Measurements from ENCODE around the gene ABCC1. TPM values are rescaled to one million over a fixed set of nuclear protein-coding genes. Genes with fewer than 3 reads are reported as not detected.

ABCC1 gene
- total RNA-seq, 1 experiment from 2014 or later, result 139 TPM

GRCh38 chr16:15958703-15959348 is 9.4 kb downstream of the ABCC1 start:
- Histone ChIP-seq H3K9me2 (ENCODE audit: insufficient read depth) (no peaks in the 10 kb centered on the region), H3K9me3 (ENCODE audit: insufficient read depth, low read depth) (0 out of 2 replicates have a peak, but pooled peaks cover 8% of the 10 kb centered on the region), H4K20me1 (ENCODE audit: insufficient read depth) (peaks cover 79% of the 10 kb centered on the region), H3K27ac (no peak overlapping the region), H3K4me2 (no peak overlapping the region), H3F3A (ENCODE audit: insufficient read depth, low read depth) (peaks cover 25% of the 10 kb centered on the region; the same call in 1 of the 2 replicates), H3K27me3 (ENCODE audit: insufficient read depth, low read depth) (no peaks in the 10 kb centered on the region), H3K4me1 (replicated peaks; ENCODE audit: insufficient read depth) (peaks cover 12% of the 10 kb centered on the region; the same call in 1 of the 2 replicates), H2AFZ (no peak overlapping the region), H3K4me3 (no peak overlapping the region), H3K79me2 (ENCODE audit: low read depth) (peaks cover 100% of the 10 kb centered on the region), H3K36me3 (ENCODE audit: low read depth) (peaks cover 13% of the 10 kb centered on the region)
- no TSS peak for BruUV-seq (replicated peaks)
- ChIA-PET CTCF (no interaction called here), POLR2A (ENCODE audit: unreplicated experiment) (interaction anchor here (0.6 kb wide), 1 partner anchor 71 kb away, joined by 7 read pairs; the partner anchor contains the start of gene CEP20)
- TF ChIP-seq CTCF (conservative IDR thresholded peaks at IDR 0.05) (no peak), EZH2 (IDR thresholded peaks at IDR 0.05; ENCODE audit: low read depth) (no peak)
- intact Hi-C loops (cut with micrococcal nuclease; ENCODE audit: unreplicated experiment), result no loop called here
- DNase-seq, result no peak

GRCh38 chr16:15960124-15960971 is 10.9 kb downstream of the ABCC1 start:
- Histone ChIP-seq H3K9me2 (ENCODE audit: insufficient read depth) (no peaks in the 10 kb centered on the region), H3K79me2 (ENCODE audit: low read depth) (peaks cover 100% of the 10 kb centered on the region), H3K27me3 (ENCODE audit: insufficient read depth, low read depth) (no peaks in the 10 kb centered on the region), H3K4me1 (replicated peaks; ENCODE audit: insufficient read depth) (peaks cover 24% of the 10 kb centered on the region; the same call in 1 of the 2 replicates), H3K36me3 (ENCODE audit: low read depth) (peaks cover 13% of the 10 kb centered on the region), H3K9me3 (ENCODE audit: insufficient read depth, low read depth) (0 out of 2 replicates have a peak, but pooled peaks cover 8% of the 10 kb centered on the region), H3K4me2 (no peak overlapping the region), H3K27ac (no peak overlapping the region), H2AFZ (no peak overlapping the region), H4K20me1 (ENCODE audit: insufficient read depth) (peaks cover 63% of the 10 kb centered on the region), H3K4me3 (no peak overlapping the region), H3F3A (ENCODE audit: insufficient read depth, low read depth) (peaks cover 34% of the 10 kb centered on the region; the same call in 1 of the 2 replicates)
- ChIA-PET POLR2A (ENCODE audit: unreplicated experiment) (interaction anchor here (0.7 kb wide), 2 partner anchors 133 to 1813 kb away, joined by 3 to 14 read pairs; no protein-coding TSS in a partner anchor), CTCF (no interaction called here)
- DNase-seq, result no peak
- TF ChIP-seq EZH2 (IDR thresholded peaks at IDR 0.05; ENCODE audit: low read depth), result no peak
- TF ChIP-seq CTCF (conservative IDR thresholded peaks at IDR 0.05), result no peak
- intact Hi-C loops (cut with micrococcal nuclease; ENCODE audit: unreplicated experiment), result no loop called here
- BruUV-seq (replicated peaks), result no TSS peak

- Histone ChIP-seq H3K4me2 (no peak overlapping the region), H4K20me1 (ENCODE audit: insufficient read depth) (peaks cover 64% of the 10 kb centered on the region), H2AFZ (no peak overlapping the region), H3K4me1 (replicated peaks; ENCODE audit: insufficient read depth) (peaks cover 32% of the 10 kb centered on the region), H3K79me2 (ENCODE audit: low read depth) (peaks cover 100% of the 10 kb centered on the region), H3K27me3 (ENCODE audit: insufficient read depth, low read depth) (no peaks in the 10 kb centered on the region), H3K36me3 (ENCODE audit: low read depth) (peaks cover 13% of the 10 kb centered on the region), H3K27ac (no peak overlapping the region), H3K9me2 (ENCODE audit: insufficient read depth) (no peaks in the 10 kb centered on the region), H3F3A (ENCODE audit: insufficient read depth, low read depth) (peaks cover 41% of the 10 kb centered on the region), H3K4me3 (no peak overlapping the region), H3K9me3 (ENCODE audit: insufficient read depth, low read depth) (0 out of 2 replicates have a peak, but pooled peaks cover 8% of the 10 kb centered on the region)
- TF ChIP-seq EZH2 (IDR thresholded peaks at IDR 0.05; ENCODE audit: low read depth) (no peak), CTCF (conservative IDR thresholded peaks at IDR 0.05) (no peak)
- ChIA-PET POLR2A (ENCODE audit: unreplicated experiment) (interaction anchor here (0.7 kb wide), 1 partner anchor 132 kb away, joined by 14 read pairs; no protein-coding TSS in a partner anchor), CTCF (no interaction called here)
- BruUV-seq (replicated peaks), result no TSS peak
- intact Hi-C loops (cut with micrococcal nuclease; ENCODE audit: unreplicated experiment), result no loop called here
- DNase-seq, result no peak
These were observed 11.7 kb downstream of the ABCC1 start for GRCh38 chr16:15961060-15961511.
